Measurements from ENCODE around the gene KLHL15. TPM values are rescaled to one million over a fixed set of nuclear protein-coding genes. Genes with fewer than 3 reads are reported as not detected.

Gene KLHL15
- total and polyA plus RNA-seq, 2 of the 13 experiments (the other 11 are each of a cell fraction or from before 2014, with no cell fraction given), result 2.8 to 5.5 TPM

GRCh38 chrX:24054182-24055042, 27.4 kb upstream of the KLHL15 start, which contains the start of gene EIF2S3 (continued):
- TF ChIP-seq MXI1 (IDR thresholded peaks at IDR 0.05; ENCODE audit: borderline replicate concordance, low read depth, low read length), result no peak
- no peak for TF ChIP-seq ATAD3A (CRISPR knock-in tag; IDR thresholded peaks at IDR 0.05)
- no peak for TF ChIP-seq SOX6 (IDR thresholded peaks at IDR 0.05)
- peak; percentile 48 for TF ChIP-seq SOX6 (CRISPR knock-in tag; IDR thresholded peaks at IDR 0.05)
- no peak for TF ChIP-seq TAF15 (IDR thresholded peaks at IDR 0.05; ENCODE audit: low read depth, low read length, poor library complexity, severe bottlenecking)
- no peak for TF ChIP-seq ZNF367 (CRISPR knock-in tag; IDR thresholded peaks at IDR 0.05; ENCODE audit: borderline replicate concordance)
- TF ChIP-seq BCLAF1 (IDR thresholded peaks at IDR 0.05), result no peak
- TF ChIP-seq IRF9 (CRISPR knock-in tag; IDR thresholded peaks at IDR 0.05; ENCODE audit: borderline replicate concordance), result 0 out of 2 replicates have a peak, but pooled peaks have one; percentile 27
- peak; percentile 70; the same call in 1 of the 2 replicates for TF ChIP-seq KDM5A (IDR thresholded peaks at IDR 0.05; ENCODE audit: borderline replicate concordance, low read length)
- no peak for TF ChIP-seq ZNF180 (CRISPR knock-in tag; IDR thresholded peaks at IDR 0.05; ENCODE audit: borderline replicate concordance, low read depth)
- TF ChIP-seq RXRB (CRISPR knock-in tag; IDR thresholded peaks at IDR 0.05; ENCODE audit: borderline replicate concordance), result no peak
- TF ChIP-seq EHMT2 (IDR thresholded peaks at IDR 0.05; ENCODE audit: borderline replicate concordance, low read depth, low read length), result no peak
- TF ChIP-seq ZNF879 (CRISPR knock-in tag; IDR thresholded peaks at IDR 0.05), result no peak
- TF ChIP-seq SIX4 (CRISPR knock-in tag; IDR thresholded peaks at IDR 0.05), result no peak
- no peak for TF ChIP-seq ZNF547 (CRISPR knock-in tag; IDR thresholded peaks at IDR 0.05)
- no peak for TF ChIP-seq ZNF567 (CRISPR knock-in tag; IDR thresholded peaks at IDR 0.05; ENCODE audit: borderline replicate concordance)
- TF ChIP-seq TEF (CRISPR knock-in tag; IDR thresholded peaks at IDR 0.05), result no peak
- peak; percentile 38; the same call in 1 of the 2 replicates for TF ChIP-seq PAXIP1 (CRISPR knock-in tag; conservative IDR thresholded peaks at IDR 0.05)
- TF ChIP-seq SMARCE1 (IDR thresholded peaks at IDR 0.05; ENCODE audit: borderline replicate concordance), result no peak
- peak; percentile 52; the same call in 1 of the 2 replicates for TF ChIP-seq ZBTB14 (CRISPR knock-in tag; IDR thresholded peaks at IDR 0.05)

All from HepG2 (cell line).